Neural cell (in vitro differentiated cells): ENCODE results near the gene HMBS. TPM values are rescaled to one million over a fixed set of nuclear protein-coding genes. Genes with fewer than 3 reads are reported as not detected.

Source experiments
- H2AFZ ChIP-seq: fragments of 200-600, 300-800 bp; sonication (generic), shearing (Covaris generic); 2 replicates; pipeline ENCODE4 v1.6.0; 2014; ENCODE audit warnings: low read depth, mild to moderate bottlenecking, antibody characterized with exemption, low read length, moderate library complexity
- H3F3A ChIP-seq: fragments of 200-600 bp; shearing (Covaris generic); 2 replicates; pipeline ENCODE4 v1.6.1; 2016; ENCODE audit warnings: mild to moderate bottlenecking, moderate library complexity, mixed read lengths, antibody characterized with exemption, low read length; ENCODE audit not compliant: insufficient read depth, poor library complexity, severe bottlenecking
- H3K27ac ChIP-seq: fragments of 200-600, 300-800 bp; sonication (generic), shearing (Covaris generic); 2 replicates; pipeline ENCODE4 v1.5.1; 2014; ENCODE audit warnings: mild to moderate bottlenecking, low read length, moderate library complexity
- H3K27me3 ChIP-seq: fragments of 300-800, 200-600 bp; sonication (generic), shearing (Covaris generic); 2 replicates; pipeline ENCODE4 v1.6.0; 2014; ENCODE audit warnings: mild to moderate bottlenecking, low read depth, low read length, moderate library complexity; ENCODE audit not compliant: insufficient read depth
- H3K36me3 ChIP-seq: fragments of 300-800, 200-600 bp; sonication (generic), shearing (Covaris generic); 2 replicates; pipeline ENCODE4 v1.5.1; 2014; ENCODE audit warnings: mild to moderate bottlenecking, antibody characterized with exemption, low read length, moderate library complexity; ENCODE audit not compliant: insufficient read depth
- H3K4me2 ChIP-seq: fragments of 300-800, 200-600 bp; sonication (generic), shearing (Covaris generic); 2 replicates; pipeline ENCODE4 v1.6.0; 2014; ENCODE audit warnings: mild to moderate bottlenecking, low read length
- H3K4me3 ChIP-seq: fragments of 300-800, 200-600 bp; sonication (generic), shearing (Covaris generic); 2 replicates; pipeline ENCODE4 v1.5.1; 2014; ENCODE audit warnings: mild to moderate bottlenecking, low read length, moderate library complexity
- H3K79me2 ChIP-seq: fragments of 200-600 bp; shearing (Covaris generic); replicated peaks from 2 replicates; pipeline ENCODE4 v1.6.0; 2014; ENCODE audit warnings: mild to moderate bottlenecking, low read length, moderate library complexity; ENCODE audit not compliant: insufficient read depth
- H3K9ac ChIP-seq: fragments of 300-800, 200-600 bp; sonication (generic), shearing (Covaris generic); 2 replicates; pipeline ENCODE4 v1.6.1; 2016; ENCODE audit warnings: mild to moderate bottlenecking, low read length, mixed read lengths
- H3K9me2 ChIP-seq: fragments of 200-600 bp; shearing (Covaris generic); 2 replicates; pipeline ENCODE4 v1.6.1; 2016; ENCODE audit warnings: mild to moderate bottlenecking, low read length, mixed read lengths; ENCODE audit not compliant: insufficient read depth
- H3K9me3 ChIP-seq: fragments of 200-600, 300-800 bp; sonication (generic), shearing (Covaris generic); 2 replicates; pipeline ENCODE4 v1.6.1; 2016; ENCODE audit warnings: mild to moderate bottlenecking, mixed run types, low read length, moderate library complexity, mixed read lengths
- H4K20me1 ChIP-seq: fragments of 200-600 bp; shearing (Covaris generic); 2 replicates; pipeline ENCODE4 v1.6.1; 2016; ENCODE audit warnings: mild to moderate bottlenecking, mixed run types; ENCODE audit not compliant: insufficient read depth
- EP300 ChIP-seq: fragments of 450-650 bp; conservative IDR thresholded peaks from 2 replicates; pipeline ENCODE4 v1.6.1; 2014; ENCODE audit warnings: antibody characterized with exemption, mild to moderate bottlenecking, moderate library complexity; ENCODE audit not compliant: poor library complexity, severe bottlenecking
- EZH2 ChIP-seq: fragments of 200-600, 300-800 bp; shearing (Covaris generic), sonication (generic); IDR thresholded peaks from 2 replicates; pipeline ENCODE4 v1.6.1; 2014; ENCODE audit warnings: antibody characterized with exemption, low read length, borderline replicate concordance, mild to moderate bottlenecking; ENCODE audit not compliant: insufficient read depth, poor library complexity, severe bottlenecking
- MXI1 ChIP-seq: fragments of 450-650 bp; conservative IDR thresholded peaks from 2 replicates; pipeline ENCODE4 v1.6.1; 2014; ENCODE audit warnings: antibody characterized with exemption, mild to moderate bottlenecking; ENCODE audit not compliant: poor library complexity, severe bottlenecking
- POLR2AphosphoS5 ChIP-seq: IDR thresholded peaks from 2 replicates; pipeline ENCODE4 v1.6.1; 2012
- RAD21 ChIP-seq: fragments of 450-650 bp; conservative IDR thresholded peaks from 2 replicates; pipeline ENCODE4 v1.6.1; 2014; ENCODE audit warnings: antibody characterized with exemption, mild to moderate bottlenecking, moderate library complexity
- REST ChIP-seq: IDR thresholded peaks from 2 replicates; pipeline ENCODE4 v1.6.1; 2012; ENCODE audit warnings: borderline replicate concordance
- SMC3 ChIP-seq: fragments of 450-650 bp; conservative IDR thresholded peaks from 2 replicates; pipeline ENCODE4 v1.6.1; 2014; ENCODE audit warnings: antibody characterized with exemption, mild to moderate bottlenecking, moderate library complexity; ENCODE audit not compliant: poor library complexity
- TAF1 ChIP-seq: IDR thresholded peaks from 2 replicates; pipeline ENCODE4 v1.6.1; 2012; ENCODE audit warnings: low read depth
- polyA plus RNA-seq: library from polyadenylated mRNA; depleted of rRNA; stranded (reverse); fragments of >200 nt; gene quantifications from 2 replicates; pipeline ENCODE4 v1.2.3, GENCODE V29; 2014
- TF ChIP-seq, protein P1 (sequence below): fragments of 450-650 bp; IDR thresholded peaks from 2 replicates; pipeline ENCODE4 v1.5.1; 2014; ENCODE audit warnings: antibody characterized with exemption, mild to moderate bottlenecking, moderate library complexity; ENCODE audit not compliant: poor library complexity, severe bottlenecking

Gene HMBS
- polyA plus RNA-seq, 1 donor from 2014 or later = 15.9 TPM

GRCh38 chr11:119117004-119117706, 32.5 kb downstream of the HMBS start:
- no peaks in the 10 kb centered on the region for H3F3A ChIP-seq
- H3K27ac ChIP-seq = no peak overlapping the region
- H3K4me3 ChIP-seq = no peak overlapping the region
- H3K9me3 ChIP-seq = no peaks in the 10 kb centered on the region
- H3K4me2 ChIP-seq = no peak overlapping the region
- no peaks in the 10 kb centered on the region for H3K27me3 ChIP-seq
- no peaks in the 10 kb centered on the region for H3K36me3 ChIP-seq
- no peaks in the 10 kb centered on the region for H3K9me2 ChIP-seq
- H3K9ac ChIP-seq = no peak overlapping the region
- peaks cover 4% of the 10 kb centered on the region for H3K79me2 ChIP-seq
- no peak for TF ChIP-seq RAD21
- no peak for TF ChIP-seq SMC3
- TF ChIP-seq EP300 = no peak
- TF ChIP-seq REST = no peak
- TF ChIP-seq TAF1 = no peak
- TF ChIP-seq EZH2 = no peak
- TF ChIP-seq, protein P1, sequence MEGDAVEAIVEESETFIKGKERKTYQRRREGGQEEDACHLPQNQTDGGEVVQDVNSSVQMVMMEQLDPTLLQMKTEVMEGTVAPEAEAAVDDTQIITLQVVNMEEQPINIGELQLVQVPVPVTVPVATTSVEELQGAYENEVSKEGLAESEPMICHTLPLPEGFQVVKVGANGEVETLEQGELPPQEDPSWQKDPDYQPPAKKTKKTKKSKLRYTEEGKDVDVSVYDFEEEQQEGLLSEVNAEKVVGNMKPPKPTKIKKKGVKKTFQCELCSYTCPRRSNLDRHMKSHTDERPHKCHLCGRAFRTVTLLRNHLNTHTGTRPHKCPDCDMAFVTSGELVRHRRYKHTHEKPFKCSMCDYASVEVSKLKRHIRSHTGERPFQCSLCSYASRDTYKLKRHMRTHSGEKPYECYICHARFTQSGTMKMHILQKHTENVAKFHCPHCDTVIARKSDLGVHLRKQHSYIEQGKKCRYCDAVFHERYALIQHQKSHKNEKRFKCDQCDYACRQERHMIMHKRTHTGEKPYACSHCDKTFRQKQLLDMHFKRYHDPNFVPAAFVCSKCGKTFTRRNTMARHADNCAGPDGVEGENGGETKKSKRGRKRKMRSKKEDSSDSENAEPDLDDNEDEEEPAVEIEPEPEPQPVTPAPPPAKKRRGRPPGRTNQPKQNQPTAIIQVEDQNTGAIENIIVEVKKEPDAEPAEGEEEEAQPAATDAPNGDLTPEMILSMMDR = no peak
- TF ChIP-seq POLR2AphosphoS5 = no peak
- no peak for TF ChIP-seq MXI1
- H4K20me1 ChIP-seq = no peaks in the 10 kb centered on the region
- H2AFZ ChIP-seq = no peak overlapping the region

DNA sequence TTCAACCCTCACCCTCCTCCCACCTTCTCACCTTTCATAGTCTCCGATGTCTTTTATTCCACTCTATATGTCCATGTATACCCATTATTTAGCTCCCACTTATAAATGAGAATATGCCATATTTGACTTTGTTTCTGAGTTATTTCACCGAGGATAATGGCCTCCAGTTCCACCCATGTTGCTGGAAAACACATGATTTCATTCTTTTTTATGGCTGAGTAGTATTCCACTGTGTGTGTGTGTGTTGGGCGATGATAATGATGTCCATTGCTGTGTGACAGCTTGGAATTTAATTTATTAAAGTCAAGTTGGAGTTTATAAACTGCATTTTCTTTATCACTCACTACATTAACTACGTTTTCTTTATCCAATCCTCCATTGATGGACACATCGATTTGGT, 33.5 kb downstream of the HMBS start:
- Histone ChIP-seq H3K9ac (no peak overlapping the region), H3K27ac (no peak overlapping the region), H3K9me3 (no peaks in the 10 kb centered on the region), H3K36me3 (no peaks in the 10 kb centered on the region), H3K9me2 (no peaks in the 10 kb centered on the region), H4K20me1 (no peaks in the 10 kb centered on the region), H2AFZ (no peak overlapping the region), H3K27me3 (no peaks in the 10 kb centered on the region), H3K4me3 (no peak overlapping the region), H3F3A (no peaks in the 10 kb centered on the region), H3K4me2 (no peak overlapping the region), H3K79me2 (peaks cover 15% of the 10 kb centered on the region)
- TF ChIP-seq POLR2AphosphoS5 (no peak), MXI1 (no peak), EP300 (no peak)
